ENCODE data around the gene ZNF708. TPM values are rescaled to one million over a fixed set of nuclear protein-coding genes. Genes with fewer than 3 reads are reported as not detected.
"Not testable (repeated sequence)": the region's sequence is repeated elsewhere in the genome, so short reads cannot be mapped to it uniquely, and the experiment has no call there.

ZNF708 gene
- total RNA-seq, 1 donor from 2014 or later, result 8.7 TPM

DNA sequence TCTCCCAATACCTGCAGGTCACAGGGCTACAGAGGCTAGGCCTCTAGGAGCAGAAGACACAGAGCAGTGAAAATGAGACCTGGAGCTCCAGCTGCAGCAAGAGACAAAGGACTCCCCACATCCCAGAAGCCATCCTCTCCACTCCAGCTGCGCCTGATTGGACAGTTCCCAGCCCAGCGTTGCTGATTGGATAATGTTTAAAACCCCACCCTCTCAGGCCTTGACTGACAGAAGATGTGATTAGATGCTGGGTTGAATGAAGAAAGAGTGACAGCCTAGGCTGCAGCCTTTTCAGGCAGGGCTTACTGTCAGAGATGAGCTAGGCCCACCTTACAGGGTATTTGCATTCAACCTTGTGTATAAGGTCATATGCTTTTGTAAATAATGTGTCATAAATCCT is 59.4 kb downstream of the ZNF708 start:
- TF ChIP-seq, protein P1, sequence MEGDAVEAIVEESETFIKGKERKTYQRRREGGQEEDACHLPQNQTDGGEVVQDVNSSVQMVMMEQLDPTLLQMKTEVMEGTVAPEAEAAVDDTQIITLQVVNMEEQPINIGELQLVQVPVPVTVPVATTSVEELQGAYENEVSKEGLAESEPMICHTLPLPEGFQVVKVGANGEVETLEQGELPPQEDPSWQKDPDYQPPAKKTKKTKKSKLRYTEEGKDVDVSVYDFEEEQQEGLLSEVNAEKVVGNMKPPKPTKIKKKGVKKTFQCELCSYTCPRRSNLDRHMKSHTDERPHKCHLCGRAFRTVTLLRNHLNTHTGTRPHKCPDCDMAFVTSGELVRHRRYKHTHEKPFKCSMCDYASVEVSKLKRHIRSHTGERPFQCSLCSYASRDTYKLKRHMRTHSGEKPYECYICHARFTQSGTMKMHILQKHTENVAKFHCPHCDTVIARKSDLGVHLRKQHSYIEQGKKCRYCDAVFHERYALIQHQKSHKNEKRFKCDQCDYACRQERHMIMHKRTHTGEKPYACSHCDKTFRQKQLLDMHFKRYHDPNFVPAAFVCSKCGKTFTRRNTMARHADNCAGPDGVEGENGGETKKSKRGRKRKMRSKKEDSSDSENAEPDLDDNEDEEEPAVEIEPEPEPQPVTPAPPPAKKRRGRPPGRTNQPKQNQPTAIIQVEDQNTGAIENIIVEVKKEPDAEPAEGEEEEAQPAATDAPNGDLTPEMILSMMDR (IDR thresholded peaks at IDR 0.05), result no peak
- Mint-ChIP-seq H3K9me3 (ENCODE audit: low read depth) (peaks cover 62% of the 10 kb centered on the region), H3K4me1 (ENCODE audit: low read depth) (no peaks in the 10 kb centered on the region), H3K4me3 (ENCODE audit: unreplicated experiment) (no peak overlapping the region), H3K27me3 (ENCODE audit: low read depth) (no peaks in the 10 kb centered on the region), H3K27ac (ENCODE audit: unreplicated experiment) (no peak overlapping the region), H3K36me3 (ENCODE audit: low read depth) (peaks cover 8% of the 10 kb centered on the region)
- no peak for DNase-seq (ENCODE audit: low spot score)

DNA sequence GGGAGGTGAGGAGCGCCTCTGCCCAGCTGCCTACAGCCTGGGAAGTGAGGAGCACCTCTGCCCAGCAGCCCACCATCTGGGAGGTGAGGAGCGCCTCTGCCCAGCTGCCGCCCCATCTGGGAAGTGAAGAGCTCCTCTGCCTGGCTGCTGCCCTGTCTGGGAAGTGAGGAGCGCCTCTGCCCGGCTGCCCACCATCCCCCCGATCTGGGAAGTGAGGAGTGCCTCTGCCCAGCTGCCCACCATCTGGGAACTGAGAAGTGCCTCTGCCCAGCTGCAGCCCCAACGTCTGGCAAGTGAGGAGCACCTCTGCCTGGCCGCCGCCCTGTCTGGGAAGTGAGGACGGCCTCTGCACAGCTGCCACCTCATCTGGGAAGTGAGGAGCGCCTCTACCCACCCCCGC is 64.3 kb downstream of the ZNF708 start:
- Mint-ChIP-seq H3K4me1 (ENCODE audit: low read depth) (no peaks in the 10 kb centered on the region), H3K4me3 (ENCODE audit: unreplicated experiment) (no peak overlapping the region), H3K9me3 (ENCODE audit: low read depth) (peaks cover 46% of the 10 kb centered on the region), H3K27ac (ENCODE audit: unreplicated experiment) (no peak overlapping the region), H3K27me3 (ENCODE audit: low read depth) (no peaks in the 10 kb centered on the region), H3K36me3 (ENCODE audit: low read depth) (no peaks in the 10 kb centered on the region)
- DNase-seq (ENCODE audit: low spot score), result no peak
- TF ChIP-seq, protein P1 (IDR thresholded peaks at IDR 0.05), result no peak

DNA sequence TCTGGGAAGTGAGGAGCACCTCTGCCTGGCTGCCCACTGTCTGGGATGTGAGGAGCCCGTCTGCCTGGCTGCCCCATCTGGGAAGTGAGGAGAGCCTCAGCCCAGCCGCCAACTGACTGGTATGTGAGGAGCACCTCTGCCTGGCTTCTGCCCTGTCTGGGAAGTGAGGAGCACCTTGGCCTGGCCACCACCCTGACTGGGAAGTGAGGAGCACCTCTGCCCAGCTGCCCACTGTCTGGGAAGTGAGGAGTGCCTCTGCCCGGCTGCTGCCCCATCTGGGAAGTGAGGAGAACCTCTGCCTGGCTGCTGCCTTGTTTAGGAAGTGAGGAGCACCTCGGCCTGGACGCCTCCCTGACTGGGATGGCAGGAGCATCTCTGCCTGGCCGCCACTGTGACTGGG is 64.8 kb downstream of the ZNF708 start:
- no peaks in the 10 kb centered on the region for H3K27me3 Mint-ChIP-seq (ENCODE audit: low read depth)
- H3K36me3 Mint-ChIP-seq (ENCODE audit: low read depth), result no peaks in the 10 kb centered on the region
- H3K4me1 Mint-ChIP-seq (ENCODE audit: low read depth), result no peaks in the 10 kb centered on the region
- no peak for DNase-seq (ENCODE audit: low spot score)
- H3K27ac Mint-ChIP-seq (ENCODE audit: unreplicated experiment), result no peak overlapping the region
- no peak overlapping the region for H3K4me3 Mint-ChIP-seq (ENCODE audit: unreplicated experiment)
- H3K9me3 Mint-ChIP-seq (ENCODE audit: low read depth), result peaks cover 42% of the 10 kb centered on the region
- TF ChIP-seq, protein P1 (IDR thresholded peaks at IDR 0.05), result no peak

DNA sequence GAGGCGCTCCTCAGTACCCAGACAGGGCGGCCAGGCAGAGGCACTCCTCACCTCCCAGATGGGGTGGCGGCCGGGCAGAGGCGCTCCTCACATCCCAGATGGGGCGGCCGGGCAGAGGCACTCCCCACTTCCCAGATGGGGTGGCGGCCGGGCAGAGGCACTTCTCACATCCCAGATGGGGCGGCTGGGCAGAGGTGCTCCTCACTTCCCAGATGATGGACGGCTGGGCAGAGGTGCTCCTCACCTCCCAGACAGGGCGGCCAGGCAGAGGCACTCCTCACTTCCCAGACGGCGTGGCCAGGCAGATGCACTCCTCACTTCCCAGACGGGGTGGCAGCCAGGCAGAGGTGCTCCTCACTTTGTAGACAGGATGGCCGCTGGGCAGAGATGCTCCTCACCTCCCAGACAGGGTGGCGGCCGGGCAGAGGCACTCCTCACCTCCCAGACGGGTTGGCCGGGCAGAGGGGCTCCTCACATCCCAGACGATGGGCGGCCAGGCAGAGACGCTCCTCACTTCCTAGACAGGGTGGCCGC is 68.3 kb downstream of the ZNF708 start:
- H3K4me1 Mint-ChIP-seq (ENCODE audit: low read depth); H3K27ac Mint-ChIP-seq (ENCODE audit: unreplicated experiment); H3K27me3 Mint-ChIP-seq (ENCODE audit: low read depth); H3K4me3 Mint-ChIP-seq (ENCODE audit: unreplicated experiment); DNase-seq (ENCODE audit: low spot score); H3K36me3 Mint-ChIP-seq (ENCODE audit: low read depth): not testable (repeated sequence)
- H3K9me3 Mint-ChIP-seq (ENCODE audit: low read depth), result peaks cover 40% of the 10 kb centered on the region

DNA sequence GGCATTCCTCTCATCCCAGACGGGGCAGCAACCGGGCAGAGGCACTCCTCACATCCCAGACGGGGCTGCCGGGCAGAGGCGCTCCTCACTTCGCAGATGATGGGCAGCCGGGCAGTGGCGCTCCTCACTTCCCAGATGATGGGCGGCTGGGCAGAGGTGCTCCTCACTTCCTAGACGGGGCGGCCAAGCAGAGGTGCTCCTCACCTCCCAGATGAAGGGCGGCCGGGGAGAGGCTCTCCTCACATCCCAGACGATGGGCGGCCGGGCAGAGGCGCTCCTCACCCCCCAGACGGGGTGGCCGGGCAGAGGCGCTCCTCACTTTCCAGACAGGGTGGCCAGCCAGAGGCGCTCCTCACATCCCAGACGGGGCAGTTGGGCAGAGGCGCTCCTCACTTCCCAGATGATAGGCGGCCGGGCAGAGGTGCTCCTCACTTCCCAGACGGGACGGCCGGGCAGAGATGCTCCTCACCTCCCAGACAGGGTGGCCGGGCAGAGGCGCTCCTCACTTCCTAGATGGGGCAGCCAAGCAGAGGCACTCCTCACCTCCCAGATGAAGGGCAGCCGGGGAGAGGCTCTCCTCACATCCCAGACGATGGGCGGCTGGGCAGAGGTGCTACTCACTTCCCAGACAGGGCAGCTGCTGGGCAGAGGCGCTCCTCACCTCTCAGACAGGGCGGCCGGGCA is 68.9 kb downstream of the ZNF708 start:
- Mint-ChIP-seq H3K4me3 (ENCODE audit: unreplicated experiment) (no peak overlapping the region), H3K27ac (ENCODE audit: unreplicated experiment) (no peak overlapping the region), H3K9me3 (ENCODE audit: low read depth) (peaks cover 40% of the 10 kb centered on the region), H3K27me3 (ENCODE audit: low read depth) (no peaks in the 10 kb centered on the region), H3K4me1 (ENCODE audit: low read depth) (no peaks in the 10 kb centered on the region), H3K36me3 (ENCODE audit: low read depth) (no peaks in the 10 kb centered on the region)
- no peak for DNase-seq (ENCODE audit: low spot score)
- TF ChIP-seq, protein P1 (IDR thresholded peaks at IDR 0.05), result no peak

DNA sequence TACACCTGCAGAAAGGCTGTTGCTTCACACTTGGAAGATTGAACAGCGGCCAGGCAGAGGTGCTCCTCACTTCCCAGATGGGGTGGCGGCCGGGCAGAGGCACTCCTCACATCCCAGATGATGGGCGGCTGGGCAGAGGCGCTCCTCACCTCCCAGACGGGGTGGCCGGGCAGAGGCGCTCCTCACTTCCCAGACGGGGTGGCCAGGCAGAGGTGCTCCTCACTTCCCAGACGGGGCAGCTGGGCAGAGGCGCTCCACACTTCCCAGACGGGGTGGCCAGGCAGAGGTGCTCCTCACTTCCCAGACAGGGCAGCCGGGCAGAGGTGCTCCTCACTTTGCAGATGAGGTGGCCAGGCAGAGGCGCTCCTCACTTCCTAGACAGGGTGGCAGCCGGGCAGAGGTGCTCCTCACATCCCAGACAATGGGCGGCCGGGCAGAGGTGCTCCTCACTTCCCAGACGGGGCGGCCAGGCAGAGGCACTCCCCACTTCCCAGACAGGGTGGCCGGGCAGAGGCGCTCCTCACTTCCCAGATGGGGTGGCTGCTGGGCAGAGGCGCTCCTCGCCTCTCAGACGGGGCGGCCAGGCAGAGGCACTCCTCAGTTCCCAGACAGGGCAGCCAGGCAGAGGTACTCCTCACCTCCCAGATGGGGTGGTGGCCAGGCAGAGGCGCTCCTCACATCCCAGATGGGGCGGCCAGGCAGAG is 69.6 kb downstream of the ZNF708 start:
- not testable (repeated sequence) for DNase-seq (ENCODE audit: low spot score); H3K27me3 Mint-ChIP-seq (ENCODE audit: low read depth); H3K4me3 Mint-ChIP-seq (ENCODE audit: unreplicated experiment); H3K36me3 Mint-ChIP-seq (ENCODE audit: low read depth); H3K4me1 Mint-ChIP-seq (ENCODE audit: low read depth); H3K27ac Mint-ChIP-seq (ENCODE audit: unreplicated experiment)
- H3K9me3 Mint-ChIP-seq (ENCODE audit: low read depth), result peaks cover 41% of the 10 kb centered on the region

Data from chondrocyte (in vitro differentiated cells).